ENCODE measurements around the gene SYNE1.
A peak's percentile ranks its signal among the peaks of the same experiment; 100 is the strongest.
"Not testable (repeated sequence)": the region's sequence is repeated elsewhere in the genome, so short reads cannot be mapped to it uniquely, and the experiment has no call there.

SYNE1 gene

DNA sequence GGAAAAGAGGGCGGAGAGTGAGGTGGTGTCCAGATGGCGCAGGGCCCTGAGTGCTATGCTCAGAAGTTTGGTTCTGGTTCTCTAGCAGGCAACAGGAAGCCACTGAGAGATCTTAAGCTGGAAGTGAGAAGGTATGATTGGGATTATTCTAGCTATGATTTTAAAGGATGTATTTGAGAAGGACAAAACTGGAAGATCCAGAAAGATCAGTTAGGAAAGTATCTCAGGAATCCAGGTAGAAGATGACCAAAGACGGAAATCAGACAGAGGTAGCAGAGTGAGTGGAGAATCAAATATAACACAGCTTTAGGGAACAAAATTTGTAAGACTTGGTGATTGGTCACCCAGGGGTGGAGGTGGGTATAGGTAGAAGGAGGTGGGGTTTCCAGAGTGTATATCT, 5.8 kb downstream of the SYNE1 start:
- no peak overlapping the region for H3K4me3 ChIP-seq (ENCODE audit: low read length)
- DNase-seq (ENCODE audit: low read depth, low spot score), result no peak

DNA sequence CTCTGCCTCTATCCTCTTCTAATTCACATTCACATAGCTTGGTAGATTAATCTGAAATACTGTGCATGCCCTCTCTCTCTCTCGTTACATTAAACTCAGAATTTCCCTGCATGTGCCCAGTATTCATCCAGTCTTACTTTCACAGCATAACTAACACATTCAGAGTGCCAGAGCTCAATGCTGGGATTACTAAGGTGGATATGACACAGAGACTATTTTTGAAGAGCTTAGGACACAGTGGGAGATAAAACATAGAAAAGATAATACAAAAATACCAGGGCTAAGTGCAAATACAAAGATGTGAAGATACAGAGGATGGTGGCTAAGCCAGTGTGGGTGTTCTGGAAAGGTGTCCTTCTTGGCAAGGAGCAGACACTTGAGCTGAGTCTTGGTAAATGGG, 6.3 kb downstream of the SYNE1 start:
- H3K4me3 ChIP-seq (ENCODE audit: low read length), result no peak overlapping the region
- DNase-seq (ENCODE audit: low read depth, low spot score), result no peak

DNA sequence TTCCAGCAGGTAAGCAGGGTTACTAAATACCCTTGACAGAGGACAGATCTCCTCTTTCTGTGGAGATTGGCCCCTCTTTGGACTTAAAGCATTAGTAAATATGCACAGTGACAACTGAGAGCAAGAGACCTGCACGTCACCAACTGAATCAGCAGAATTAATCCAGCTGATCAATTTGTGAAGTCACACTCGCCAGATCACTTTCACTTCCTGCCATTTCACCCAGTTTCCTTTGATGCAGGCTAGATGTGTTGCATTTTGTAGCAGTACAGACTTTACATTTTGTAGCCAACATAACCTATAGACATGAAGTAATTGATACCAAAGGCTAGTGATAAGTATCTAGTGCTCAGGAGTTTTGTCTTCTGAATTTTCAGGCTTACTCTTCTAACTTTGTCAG, 11.9 kb downstream of the SYNE1 start:
- H3K4me3 ChIP-seq (ENCODE audit: low read length), result no peak overlapping the region
- no peak for DNase-seq (ENCODE audit: low read depth, low spot score)

DNA sequence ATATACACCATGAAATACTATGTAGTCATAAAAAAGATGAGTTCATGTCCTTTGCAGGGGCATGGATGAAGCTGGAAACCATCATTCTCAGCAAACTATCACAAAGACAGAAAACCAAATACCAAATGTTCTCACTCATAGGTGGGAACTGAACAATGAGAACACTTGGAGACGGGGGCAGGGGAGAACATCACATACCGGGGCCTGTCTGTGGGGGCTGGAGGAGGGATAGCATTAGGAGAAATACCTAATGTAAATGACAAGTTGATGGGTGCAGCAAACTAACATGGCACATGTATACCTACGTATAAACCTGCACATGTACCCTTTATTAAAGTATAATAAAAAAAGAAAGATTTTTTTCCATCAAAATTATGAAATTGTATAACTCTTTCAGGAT, 22.4 kb downstream of the SYNE1 start:
- DNase-seq (ENCODE audit: low read depth, low spot score); H3K4me3 ChIP-seq (ENCODE audit: low read length): not testable (repeated sequence)

DNA sequence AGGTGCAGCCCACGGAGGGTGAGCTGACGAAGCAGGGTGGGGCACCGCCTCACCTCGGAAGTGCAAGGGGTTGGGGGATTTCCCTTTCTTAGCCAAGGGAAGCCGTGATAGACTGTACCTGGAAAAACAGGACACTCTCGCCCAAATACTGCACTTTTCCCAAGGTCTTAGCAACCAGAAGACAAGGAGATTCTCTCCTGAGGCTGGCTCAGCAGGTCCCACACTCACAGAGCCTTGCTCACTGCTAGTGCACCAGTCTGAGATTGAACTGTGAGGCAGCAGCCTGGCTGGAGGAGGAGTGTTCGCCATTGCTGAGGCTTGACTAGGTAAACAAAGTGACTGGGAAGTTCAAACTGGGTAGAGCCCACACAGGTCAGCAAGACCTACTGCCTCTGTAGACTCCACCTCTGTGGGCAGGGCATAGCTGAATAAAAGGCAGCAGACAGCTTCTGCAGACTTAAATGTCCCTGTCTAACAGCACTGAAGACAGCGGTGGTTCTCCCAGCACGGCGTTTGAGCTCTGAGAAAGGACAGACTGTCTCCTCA, 28.0 kb downstream of the SYNE1 start:
- H3K4me3 ChIP-seq (ENCODE audit: low read length), result no peak overlapping the region
- no peak for DNase-seq (ENCODE audit: low read depth, low spot score)

DNA sequence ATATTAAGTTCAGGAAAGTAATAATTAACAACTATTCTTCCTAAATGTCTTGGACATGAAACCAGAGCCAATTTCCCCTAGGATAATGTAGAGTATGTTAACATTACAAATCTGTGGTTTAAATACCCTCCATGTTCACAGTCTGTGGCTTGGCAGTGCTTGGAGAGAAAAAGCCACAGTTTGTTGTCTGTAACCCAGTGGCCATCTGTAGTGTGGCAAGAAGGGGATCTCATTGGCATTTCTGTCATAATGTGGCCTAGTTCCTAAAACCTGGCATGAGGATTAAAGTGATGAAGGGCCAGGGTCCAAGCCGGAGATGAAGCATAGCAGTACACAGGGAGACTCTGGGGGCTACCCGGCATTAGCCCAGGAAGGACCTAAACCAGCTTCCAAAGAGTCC, 31.2 kb downstream of the SYNE1 start:
- DNase-seq (ENCODE audit: low read depth, low spot score), result no peak
- no peak overlapping the region for H3K4me3 ChIP-seq (ENCODE audit: low read length)

DNA sequence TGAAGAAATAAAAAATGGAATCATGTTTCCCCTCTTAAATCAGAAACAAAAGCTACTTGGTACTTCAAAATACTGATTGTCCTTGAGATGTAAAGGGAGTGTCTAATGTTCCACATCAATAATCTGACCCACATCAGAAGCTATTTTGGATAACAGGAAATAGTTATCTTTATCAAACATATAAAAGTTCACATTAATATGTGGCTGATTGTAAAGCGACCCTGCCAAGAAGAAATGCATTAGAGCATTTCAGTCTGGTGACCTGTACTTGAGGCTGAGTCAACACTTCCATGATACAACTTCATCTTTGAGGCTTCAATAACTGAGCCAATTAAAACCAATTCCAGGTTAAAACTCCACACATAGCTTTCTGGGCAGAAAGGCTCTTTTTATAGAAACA, 31.8 kb downstream of the SYNE1 start:
- H3K4me3 ChIP-seq (ENCODE audit: low read length), result no peak overlapping the region
- DNase-seq (ENCODE audit: low read depth, low spot score), result no peak

DNA sequence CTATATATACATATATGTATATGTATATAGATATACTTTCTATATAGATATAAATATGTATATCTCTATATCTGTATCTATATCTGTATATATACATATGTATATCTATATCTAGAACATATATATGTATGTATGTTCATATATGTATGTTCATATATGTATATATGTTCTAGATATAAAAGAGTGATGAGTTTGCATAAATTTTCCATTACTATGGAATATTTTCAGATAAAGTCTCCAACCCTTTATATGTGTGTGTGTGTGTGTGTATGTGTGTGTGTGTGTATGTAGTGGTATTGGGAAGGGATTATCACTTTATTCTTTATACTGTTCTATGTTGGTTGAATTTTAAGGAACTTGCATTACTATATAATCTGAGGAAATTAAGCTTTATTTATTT, 33.3 kb downstream of the SYNE1 start:
- no peak for DNase-seq (ENCODE audit: low read depth, low spot score)
- no peak overlapping the region for H3K4me3 ChIP-seq (ENCODE audit: low read length)

DNA sequence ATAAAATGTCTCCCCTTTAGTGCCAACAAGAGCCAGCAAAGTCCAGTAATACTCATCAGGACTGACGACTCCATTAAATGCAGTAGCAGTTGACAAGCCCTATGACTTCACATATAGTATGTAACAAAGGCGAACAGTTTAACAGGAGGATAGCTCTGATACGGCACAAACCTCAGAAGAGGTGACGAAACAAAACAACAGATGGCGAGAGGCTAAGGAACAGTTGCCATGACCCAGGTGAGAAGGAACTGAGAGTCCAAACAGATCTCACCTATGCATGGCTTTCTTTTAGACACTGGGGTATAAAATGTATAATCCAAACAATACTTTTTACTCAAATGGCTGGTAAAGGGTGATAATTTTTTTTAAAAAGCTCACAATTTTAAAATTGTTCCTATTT, 37.1 kb downstream of the SYNE1 start:
- DNase-seq (ENCODE audit: low read depth, low spot score), result no peak

DNA sequence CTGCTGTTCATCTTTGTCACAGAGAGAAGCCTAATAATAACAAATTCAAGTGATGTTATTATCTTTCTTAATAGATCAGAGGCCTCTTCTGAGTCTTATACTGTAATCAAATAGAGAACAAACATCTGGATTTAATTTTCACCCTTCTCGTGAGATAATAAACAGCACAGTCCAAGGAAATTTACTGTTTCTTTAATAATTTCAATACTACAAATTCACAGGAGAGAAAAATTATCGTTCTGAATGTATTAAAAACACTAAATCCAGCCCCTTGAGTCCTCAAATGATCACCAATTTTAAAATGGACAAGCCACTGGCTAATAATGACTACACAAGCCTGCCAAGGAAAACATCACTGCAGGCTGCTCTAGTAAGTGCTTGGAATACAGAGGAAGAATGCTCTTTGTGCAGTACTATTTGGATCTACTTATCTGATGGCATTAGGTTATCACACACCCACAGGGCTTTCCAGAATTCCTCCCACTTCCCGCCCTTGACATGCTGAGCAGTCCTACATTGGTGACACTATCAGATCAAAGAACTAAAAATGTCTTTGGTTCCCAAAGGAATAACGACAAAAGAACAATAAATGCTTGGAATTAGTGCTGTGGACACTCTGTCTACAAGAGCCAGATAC, 38.1 kb downstream of the SYNE1 start:
- H3K4me3 ChIP-seq (ENCODE audit: low read length), result no peak overlapping the region
- no peak for DNase-seq (ENCODE audit: low read depth, low spot score)

More for the DNA sequence above, 37.1 kb downstream of the SYNE1 start:
- H3K4me3 ChIP-seq (ENCODE audit: low read length), result no peak overlapping the region

DNA sequence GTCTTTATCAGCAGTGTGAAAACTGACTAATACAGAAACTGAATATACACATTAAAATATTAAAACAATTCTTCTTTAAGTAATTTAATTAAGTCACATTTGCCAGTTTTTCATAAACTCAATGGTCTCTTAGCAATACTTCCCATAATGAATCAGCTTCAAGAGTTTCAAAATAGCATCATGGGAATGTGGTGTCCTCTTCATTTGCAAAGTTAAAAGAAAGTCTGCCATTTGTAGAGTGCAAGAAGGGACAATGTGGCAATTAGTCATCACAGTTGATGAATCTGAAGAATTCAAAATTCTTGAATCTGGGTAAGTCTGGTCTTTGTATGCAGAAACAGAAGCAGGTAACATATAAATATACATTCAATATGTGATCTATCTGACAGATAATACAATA, 38.7 kb downstream of the SYNE1 start:
- no peak for DNase-seq (ENCODE audit: low read depth, low spot score)
- H3K4me3 ChIP-seq (ENCODE audit: low read length), result no peak overlapping the region

DNA sequence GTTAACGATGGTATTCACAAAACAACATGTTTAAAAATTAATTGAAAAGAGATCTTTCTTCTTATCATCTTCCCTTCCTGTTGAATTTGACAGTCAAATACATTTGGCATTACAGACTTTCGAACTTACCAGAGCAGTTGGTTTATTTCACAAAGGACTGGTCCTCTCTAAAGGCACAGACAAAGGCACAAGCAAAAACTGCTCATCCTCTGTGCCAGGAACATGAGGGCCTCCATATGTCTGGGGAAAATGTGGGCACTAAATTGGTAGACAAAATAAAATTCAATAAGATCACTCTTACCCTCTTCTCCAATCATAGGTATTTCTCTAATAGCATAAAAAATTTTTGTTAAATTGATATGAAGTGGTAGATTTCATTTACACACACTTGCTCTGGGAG, 40.4 kb downstream of the SYNE1 start:
- DNase-seq (ENCODE audit: low read depth, low spot score), result no peak
- H3K4me3 ChIP-seq (ENCODE audit: low read length), result no peak overlapping the region

DNA sequence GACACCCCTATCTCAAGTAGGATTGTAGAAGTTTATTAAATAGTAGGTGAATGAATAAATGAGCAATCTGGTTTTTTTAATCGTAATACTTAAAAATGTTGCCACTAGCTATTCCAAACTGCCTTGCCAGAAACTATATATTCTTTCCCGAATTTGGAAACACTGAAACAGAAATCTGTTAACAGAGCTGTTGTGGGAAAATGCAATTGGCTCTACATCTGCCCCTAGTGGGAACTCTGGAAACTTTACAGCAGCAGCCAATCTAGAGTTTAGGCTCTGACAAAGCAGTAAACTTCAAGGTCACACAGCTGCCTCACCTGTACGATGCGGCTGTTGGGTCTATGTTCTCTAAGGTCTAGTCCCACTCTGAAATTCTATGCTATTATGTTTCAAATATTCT, 41.7 kb downstream of the SYNE1 start:
- no peak overlapping the region for H3K4me3 ChIP-seq (ENCODE audit: low read length)
- DNase-seq (ENCODE audit: low read depth, low spot score), result peak; percentile 0

DNA sequence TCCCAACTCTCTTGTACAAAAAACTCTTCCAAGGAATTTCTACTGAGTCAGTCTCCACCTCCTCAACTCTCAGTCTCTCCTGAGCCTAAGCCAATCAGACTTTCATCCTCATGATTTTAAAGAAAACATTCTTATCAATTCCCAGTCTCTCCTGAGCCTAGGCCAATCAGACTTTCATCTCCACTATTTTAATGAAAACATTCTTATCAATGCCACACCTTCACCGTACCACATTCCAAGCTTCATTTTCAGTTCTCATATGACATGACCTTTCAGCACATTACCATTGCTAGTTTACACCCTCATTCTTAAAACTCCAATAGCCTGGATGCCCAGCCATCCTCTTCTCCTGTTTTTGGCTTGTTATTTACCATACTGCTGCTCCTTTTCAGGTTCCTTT, 42.5 kb downstream of the SYNE1 start:
- no peak for DNase-seq (ENCODE audit: low read depth, low spot score)
- no peak overlapping the region for H3K4me3 ChIP-seq (ENCODE audit: low read length)

DNA sequence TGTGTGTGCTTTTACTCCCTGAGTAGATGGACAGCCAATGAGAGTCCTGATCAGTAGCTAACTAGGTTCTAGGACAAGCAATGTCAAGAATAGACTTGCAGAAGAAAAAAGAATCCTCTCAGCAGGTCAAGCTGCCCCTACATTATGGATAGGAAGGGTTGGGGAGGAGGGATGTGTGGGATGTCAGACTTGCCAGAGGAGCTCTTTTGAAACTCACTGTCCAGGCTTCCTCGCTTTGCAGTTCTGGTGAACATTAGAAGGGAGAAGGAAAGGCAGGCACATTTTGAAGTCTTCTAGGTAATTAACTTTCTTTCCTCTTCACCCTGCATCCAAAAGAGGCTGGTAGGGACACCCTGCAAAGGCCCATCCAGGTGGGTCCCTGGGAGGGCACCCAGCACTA, 48.7 kb downstream of the SYNE1 start:
- H3K4me3 ChIP-seq (ENCODE audit: low read length), result no peak overlapping the region
- DNase-seq (ENCODE audit: low read depth, low spot score), result no peak

DNA sequence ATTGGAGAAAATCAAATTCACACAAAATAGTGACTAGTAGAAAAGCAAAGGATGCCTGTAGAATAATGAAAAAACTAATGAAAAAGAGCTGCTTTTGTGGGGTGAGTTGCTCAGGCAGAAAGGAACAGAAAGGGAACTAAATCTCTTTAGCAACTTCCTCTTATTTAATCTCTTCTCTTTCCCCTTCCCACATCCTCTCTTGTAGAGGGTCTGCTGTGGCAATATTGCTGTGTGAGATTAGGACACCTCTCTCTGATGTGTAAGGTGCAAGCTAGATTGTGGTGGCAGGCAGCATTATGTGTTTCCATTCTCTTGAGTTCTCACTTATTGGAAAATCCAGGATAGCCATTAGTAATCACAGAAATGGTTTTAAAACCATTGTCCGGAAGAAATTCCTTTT, 49.7 kb downstream of the SYNE1 start:
- DNase-seq (ENCODE audit: low read depth, low spot score), result peak; percentile 32

DNA sequence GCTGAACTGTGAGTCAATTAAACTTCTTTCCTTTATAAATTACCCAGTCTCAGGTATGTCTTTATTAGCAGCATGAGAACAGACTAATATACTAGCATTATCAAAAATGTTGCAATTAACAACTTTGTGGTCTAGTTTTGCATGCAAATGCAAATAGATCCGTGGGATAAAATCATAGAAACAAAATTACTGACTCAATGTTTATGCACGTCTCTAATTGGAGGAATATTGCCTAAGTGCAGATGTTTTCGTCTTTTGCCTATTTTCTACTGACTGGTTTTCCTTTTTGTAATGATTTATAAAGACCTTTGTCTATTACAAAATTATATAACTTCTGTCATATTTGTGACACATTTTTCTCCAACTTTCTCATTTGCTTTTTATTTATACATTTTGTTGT, 51.9 kb downstream of the SYNE1 start:
- H3K4me3 ChIP-seq (ENCODE audit: low read length), result no peak overlapping the region
- no peak for DNase-seq (ENCODE audit: low read depth, low spot score)

More for the DNA sequence above, 49.7 kb downstream of the SYNE1 start:
- no peak overlapping the region for H3K4me3 ChIP-seq (ENCODE audit: low read length)

DNA sequence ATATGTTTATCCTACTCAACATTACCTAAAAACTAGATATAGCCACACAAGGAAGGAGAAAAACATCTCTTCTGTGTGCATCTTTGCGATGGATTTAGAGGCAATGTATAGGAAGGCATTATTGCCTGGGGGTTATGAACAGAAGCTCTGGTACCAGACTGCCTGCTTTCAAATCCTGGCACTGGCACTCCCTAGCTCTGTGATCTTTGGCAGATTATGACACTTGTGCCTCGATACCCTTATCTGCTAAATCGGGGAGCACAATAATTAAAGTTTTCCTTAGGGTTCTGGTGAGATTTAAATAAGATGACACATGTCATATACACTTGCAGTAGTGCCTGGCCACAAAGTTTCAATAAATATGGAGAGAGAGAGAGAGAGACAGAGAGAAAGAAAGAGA, 53.3 kb downstream of the SYNE1 start:
- H3K4me3 ChIP-seq (ENCODE audit: low read length), result no peak overlapping the region
- no peak for DNase-seq (ENCODE audit: low read depth, low spot score)

DNA sequence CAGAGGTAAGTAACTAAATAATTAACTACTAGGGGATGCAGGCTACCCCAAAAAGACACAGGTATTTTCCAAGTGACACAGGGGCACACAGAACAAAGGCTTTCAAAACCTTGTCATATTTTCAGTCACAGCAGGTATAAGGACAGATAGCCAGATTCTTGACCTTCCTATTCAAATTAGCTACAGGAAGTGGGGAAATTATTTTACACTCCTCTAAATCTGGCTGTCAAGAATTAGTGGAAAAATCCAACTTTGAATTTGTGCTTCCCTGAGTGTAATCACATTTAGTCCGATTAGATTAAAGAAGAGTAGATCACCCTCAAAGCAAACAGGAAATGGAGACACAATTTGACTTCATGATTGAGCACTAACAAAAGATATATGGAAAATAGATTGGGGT, 60.6 kb downstream of the SYNE1 start:
- H3K4me3 ChIP-seq (ENCODE audit: low read length), result no peak overlapping the region
- no peak for DNase-seq (ENCODE audit: low read depth, low spot score)

DNA sequence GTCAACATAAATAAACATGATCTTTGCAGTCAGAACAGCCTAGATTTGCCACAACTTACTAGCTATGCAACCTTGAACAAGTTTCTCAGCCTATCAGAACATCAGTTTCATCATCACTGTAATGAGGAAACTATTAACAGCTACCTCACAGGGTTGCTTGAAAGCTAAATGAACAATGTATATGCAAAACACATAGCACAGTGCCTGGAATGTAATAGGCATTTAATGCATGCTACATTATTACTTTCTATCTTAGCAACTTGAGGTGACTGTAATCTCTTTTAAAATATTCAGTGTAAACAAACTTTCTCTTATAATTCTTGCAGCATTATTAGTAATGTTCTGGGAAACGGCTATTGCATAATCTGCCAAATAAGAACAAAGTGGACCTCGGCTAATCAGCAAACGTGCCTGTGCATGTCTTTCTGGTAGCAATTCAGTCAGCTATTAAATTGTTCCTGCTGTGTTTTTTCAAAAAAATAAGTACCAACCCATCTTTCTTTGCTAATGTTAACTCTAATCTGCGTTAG, 61.5 kb downstream of the SYNE1 start:
- no peak for DNase-seq (ENCODE audit: low read depth, low spot score)
- no peak overlapping the region for H3K4me3 ChIP-seq (ENCODE audit: low read length)

DNA sequence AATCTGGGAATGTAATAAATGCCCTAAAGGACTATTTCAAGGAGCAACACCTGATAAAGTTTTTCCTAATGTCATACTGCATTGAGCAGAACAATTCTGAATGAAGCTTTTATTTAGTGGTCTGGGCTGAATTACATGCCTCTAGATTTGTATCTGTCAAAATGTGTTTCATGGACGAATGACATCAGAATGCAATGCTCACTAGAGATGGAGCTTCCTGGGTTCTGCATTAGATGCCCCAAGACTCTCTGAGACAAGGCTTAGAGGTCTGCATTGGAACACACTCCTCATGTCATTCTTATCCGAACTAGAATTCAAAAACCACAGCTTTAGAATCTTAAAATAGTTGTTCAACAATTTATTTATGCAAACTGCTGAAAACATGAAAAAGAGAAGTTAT, 62.0 kb downstream of the SYNE1 start:
- DNase-seq (ENCODE audit: low read depth, low spot score), result no peak
- no peak overlapping the region for H3K4me3 ChIP-seq (ENCODE audit: low read length)

Data from Jurkat, Clone E6-1 (cell line).